Fibroblast of villous mesenchyme (primary cell): Measurements from ENCODE around the gene GRB7. TPM values are rescaled to one million over a fixed set of nuclear protein-coding genes. Genes with fewer than 3 reads are reported as not detected.
A peak's percentile ranks its signal among the peaks of the same experiment; 100 is the strongest.

Experiments
- DNase-seq: peaks from one replicate; pipeline ENCODE4 v3.0.0-alpha.2; 2010; ENCODE audit warnings: low read depth
- H3K4me3 ChIP-seq: 2 replicates; pipeline ENCODE4 v1.5.1; 2011; ENCODE audit warnings: low read depth, mild to moderate bottlenecking, low read length
- CTCF ChIP-seq: IDR thresholded peaks from 2 replicates; pipeline ENCODE4 v1.5.1; 2012; ENCODE audit warnings: low read depth, mild to moderate bottlenecking, low read length; ENCODE audit not compliant: insufficient read depth
- total RNA-seq: library from RNA; depleted of rRNA; stranded (reverse); fragments of >200 nt; gene quantifications from 2 replicates; pipeline ENCODE4 v1.2.3, GENCODE V29; 2012

The GRB7 gene
- total RNA-seq, 1 donor = 1.3 TPM

GRCh38 chr17:39702901-39703893 is 34.5 kb upstream of the GRB7 start:
- no peak for TF ChIP-seq CTCF
- H3K4me3 ChIP-seq = no peak overlapping the region
- DNase-seq = peak; percentile 63

GRCh38 chr17:39703913-39704312 is 33.8 kb upstream of the GRB7 start:
- H3K4me3 ChIP-seq = no peak overlapping the region
- TF ChIP-seq CTCF = no peak
- DNase-seq = no peak

GRCh38 chr17:39704821-39705551 is 32.8 kb upstream of the GRB7 start:
- no peak overlapping the region for H3K4me3 ChIP-seq
- peak; percentile 48 for DNase-seq
- peak; percentile 52 for TF ChIP-seq CTCF

- no peak for TF ChIP-seq CTCF
- DNase-seq = no peak
- no peak overlapping the region for H3K4me3 ChIP-seq
Measured at GRCh38 chr17:39705786-39706348, 31.9 kb upstream of the GRB7 start.

- no peak for DNase-seq
- TF ChIP-seq CTCF = no peak
Measured at GRCh38 chr17:39706383-39706782, 31.4 kb upstream of the GRB7 start.

GRCh38 chr17:39706921-39707337 is 30.8 kb upstream of the GRB7 start:
- no peak overlapping the region for H3K4me3 ChIP-seq
- no peak for DNase-seq
- TF ChIP-seq CTCF = no peak

More at GRCh38 chr17:39706383-39706782, 31.4 kb upstream of the GRB7 start:
- no peak overlapping the region for H3K4me3 ChIP-seq
